Fibroblast of upper back skin (primary cell): ENCODE measurements around the gene HEG1.

Experiments
- DNase-seq: peaks from one replicate; pipeline ENCODE4 v3.0.0-alpha.2; 2013

The HEG1 gene, protein sequence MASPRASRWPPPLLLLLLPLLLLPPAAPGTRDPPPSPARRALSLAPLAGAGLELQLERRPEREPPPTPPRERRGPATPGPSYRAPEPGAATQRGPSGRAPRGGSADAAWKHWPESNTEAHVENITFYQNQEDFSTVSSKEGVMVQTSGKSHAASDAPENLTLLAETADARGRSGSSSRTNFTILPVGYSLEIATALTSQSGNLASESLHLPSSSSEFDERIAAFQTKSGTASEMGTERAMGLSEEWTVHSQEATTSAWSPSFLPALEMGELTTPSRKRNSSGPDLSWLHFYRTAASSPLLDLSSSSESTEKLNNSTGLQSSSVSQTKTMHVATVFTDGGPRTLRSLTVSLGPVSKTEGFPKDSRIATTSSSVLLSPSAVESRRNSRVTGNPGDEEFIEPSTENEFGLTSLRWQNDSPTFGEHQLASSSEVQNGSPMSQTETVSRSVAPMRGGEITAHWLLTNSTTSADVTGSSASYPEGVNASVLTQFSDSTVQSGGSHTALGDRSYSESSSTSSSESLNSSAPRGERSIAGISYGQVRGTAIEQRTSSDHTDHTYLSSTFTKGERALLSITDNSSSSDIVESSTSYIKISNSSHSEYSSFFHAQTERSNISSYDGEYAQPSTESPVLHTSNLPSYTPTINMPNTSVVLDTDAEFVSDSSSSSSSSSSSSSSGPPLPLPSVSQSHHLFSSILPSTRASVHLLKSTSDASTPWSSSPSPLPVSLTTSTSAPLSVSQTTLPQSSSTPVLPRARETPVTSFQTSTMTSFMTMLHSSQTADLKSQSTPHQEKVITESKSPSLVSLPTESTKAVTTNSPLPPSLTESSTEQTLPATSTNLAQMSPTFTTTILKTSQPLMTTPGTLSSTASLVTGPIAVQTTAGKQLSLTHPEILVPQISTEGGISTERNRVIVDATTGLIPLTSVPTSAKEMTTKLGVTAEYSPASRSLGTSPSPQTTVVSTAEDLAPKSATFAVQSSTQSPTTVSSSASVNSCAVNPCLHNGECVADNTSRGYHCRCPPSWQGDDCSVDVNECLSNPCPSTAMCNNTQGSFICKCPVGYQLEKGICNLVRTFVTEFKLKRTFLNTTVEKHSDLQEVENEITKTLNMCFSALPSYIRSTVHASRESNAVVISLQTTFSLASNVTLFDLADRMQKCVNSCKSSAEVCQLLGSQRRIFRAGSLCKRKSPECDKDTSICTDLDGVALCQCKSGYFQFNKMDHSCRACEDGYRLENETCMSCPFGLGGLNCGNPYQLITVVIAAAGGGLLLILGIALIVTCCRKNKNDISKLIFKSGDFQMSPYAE (N-terminal part only)

DNA sequence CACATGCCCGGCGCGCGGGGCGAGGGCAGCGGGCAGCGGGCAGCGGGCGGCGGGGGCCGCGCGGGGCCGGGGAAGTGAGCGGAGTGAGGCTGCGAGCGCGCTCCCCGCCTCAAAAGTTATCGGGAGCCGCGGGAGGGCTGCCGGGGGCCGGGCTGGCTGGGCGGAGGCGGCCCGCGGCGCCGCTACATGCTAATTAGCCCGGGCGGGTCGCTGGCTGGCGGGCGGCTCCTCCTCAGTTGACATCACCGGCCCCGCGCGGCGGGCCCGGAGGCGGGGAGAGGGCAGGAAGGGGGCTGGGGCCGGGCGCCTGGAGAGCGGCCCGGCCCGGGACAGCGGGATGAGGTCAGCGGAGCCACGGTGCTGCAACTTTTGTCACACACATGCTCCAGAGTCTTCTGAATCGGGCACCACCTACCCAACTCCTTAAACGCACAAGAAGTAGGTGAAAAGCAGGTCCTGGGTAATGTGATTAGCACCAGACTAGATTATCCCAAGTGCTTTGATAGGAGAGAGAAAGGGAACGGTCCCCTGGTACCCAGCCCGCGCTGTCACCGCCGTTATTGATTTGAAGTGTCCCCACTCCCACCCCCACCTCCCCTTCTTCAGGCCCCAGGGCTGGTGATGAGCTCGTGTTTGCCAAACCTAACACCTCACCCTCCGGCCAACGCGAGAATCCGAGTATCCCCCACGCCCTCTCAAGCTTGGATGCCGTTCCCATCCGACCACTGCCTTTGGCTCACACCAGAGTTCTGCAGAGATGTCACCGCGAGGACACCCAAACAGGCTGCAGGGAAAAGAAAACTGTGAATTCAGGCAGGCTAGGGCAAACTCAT is at the start of gene HEG1:
Gene HEG1, minus strand, starts transcription at position 85 of the 833 bp plus-strand sequence. CDS start 107 bp downstream, outside the sequence.
- DNase-seq: peak; percentile 81

DNA sequence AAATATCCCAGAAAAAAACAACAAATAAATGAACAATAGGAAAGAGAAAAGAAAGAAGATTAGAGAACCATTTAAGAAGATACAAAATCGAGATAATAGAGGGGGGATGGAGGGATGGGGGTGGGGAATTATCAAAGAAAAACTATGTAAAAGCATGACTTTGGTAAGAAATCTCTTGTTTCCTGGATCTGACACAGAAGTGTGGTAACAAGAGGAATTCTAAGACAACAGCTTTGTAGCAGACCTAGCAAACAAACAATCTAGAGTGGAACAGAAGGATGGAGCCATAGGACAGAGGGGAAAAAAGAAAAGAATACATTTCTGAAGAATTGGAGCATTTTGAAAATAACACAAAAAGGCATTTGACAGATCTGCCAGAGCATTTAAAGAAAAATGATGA is 49.3 kb upstream of the HEG1 start:
- no peak for DNase-seq

DNA sequence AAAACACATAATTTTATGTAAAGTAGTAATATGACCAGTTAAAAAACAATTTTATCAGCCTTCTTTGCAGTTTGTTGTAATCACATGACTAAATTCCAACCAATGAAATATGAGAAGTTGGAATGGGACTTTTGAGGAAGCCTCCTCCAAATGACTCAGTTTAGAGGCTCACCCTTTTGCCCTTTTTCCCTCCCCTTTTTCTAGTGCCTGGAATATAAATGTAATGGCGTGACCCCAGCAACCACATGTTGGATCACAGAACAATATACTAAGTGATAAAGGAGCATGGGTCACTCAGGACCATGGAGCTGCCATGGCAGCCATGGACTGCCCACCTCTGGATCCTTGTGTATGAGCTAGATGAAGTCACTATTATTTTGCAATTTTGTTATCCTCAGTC is 48.8 kb upstream of the HEG1 start:
- DNase-seq: no peak

- DNase-seq: no peak
These were observed 47.6 kb upstream of the HEG1 start for GRCh38 chr3:125103406-125103805.

GRCh38 chr3:125102470-125102869 is 46.7 kb upstream of the HEG1 start:
- no peak for DNase-seq

DNA sequence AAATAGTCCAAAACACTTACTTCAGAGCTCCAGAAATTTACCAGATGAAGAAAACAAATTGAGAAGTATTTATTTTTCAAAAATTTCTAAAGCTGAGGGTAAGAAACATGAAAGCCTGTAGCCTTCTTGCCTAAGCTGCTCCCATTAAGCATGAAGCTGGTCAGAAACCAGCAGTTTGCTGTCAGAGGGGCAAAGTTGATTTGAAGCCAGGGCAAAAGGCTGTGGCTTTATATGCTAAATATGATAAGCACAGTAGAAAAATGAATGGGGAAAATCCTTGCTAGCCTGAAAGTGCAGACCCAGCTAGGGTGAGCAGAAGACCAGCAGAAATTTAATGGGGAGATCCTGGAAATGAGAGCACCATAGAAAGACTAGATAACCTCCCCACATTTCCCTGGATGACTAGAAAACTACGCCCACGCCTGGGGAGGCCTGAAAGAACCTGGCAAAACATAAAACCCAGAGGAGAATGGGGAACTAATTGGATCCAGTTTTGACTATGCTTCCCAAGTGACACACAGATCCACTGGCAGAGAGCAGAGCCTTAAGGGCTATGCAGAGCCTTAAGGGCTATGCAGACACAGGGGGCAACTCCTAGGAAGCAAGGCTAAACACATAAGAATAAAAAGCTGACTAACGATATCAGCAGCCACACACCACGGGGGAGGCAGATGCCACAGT is 43.0 kb upstream of the HEG1 start:
- no peak for DNase-seq

DNA sequence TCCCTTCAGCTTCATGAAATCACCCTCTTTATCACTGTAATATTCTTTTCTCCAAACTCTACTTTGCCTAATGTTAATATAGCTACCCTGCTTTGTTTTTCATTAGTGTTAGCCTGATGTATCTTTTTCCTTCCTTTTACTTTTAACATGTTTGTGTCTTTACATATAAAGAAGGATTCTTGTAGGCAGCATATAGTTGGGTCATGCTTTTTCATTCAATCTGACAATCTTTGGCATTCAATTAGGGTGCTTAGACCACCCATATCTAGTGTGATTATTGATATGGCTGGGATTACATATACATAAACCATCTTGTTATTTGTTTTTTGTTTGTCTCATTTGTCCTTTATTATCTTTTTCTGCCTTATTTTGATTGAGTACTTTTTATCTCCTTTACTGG is 34.9 kb upstream of the HEG1 start:
- no peak for DNase-seq

DNA sequence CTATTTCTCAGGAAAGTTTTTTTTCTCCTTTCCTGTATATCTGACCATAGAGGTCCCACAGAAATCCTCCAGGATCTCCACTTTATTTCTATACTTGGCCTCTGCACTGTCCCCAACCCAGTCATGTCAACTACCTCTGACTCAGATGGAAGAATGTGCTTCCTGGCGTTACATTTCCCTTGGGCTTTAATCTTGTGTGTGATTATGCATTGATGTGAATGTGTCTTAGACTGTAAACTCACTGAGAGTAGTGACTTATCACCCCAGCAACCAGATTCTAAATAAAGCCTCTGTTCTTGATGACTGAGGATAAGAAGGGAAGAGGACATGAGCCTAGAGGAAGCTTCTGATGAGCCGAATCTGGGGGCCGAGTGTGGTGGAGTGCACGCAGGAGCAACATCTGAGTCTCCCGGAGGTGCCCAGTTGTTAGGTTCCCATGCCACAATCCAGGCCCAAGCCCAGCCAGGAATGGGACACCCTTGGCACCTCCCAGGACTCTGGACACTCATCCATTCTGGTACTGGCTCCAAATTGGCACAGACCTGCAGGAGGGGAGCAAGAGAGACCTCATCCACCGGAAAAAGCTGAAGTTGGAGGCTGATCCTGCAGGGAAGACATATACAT is 32.1 kb upstream of the HEG1 start:
- DNase-seq: peak; percentile 68

- no peak for DNase-seq
These were observed 29.4 kb upstream of the HEG1 start for GRCh38 chr3:125085166-125085565.

DNA sequence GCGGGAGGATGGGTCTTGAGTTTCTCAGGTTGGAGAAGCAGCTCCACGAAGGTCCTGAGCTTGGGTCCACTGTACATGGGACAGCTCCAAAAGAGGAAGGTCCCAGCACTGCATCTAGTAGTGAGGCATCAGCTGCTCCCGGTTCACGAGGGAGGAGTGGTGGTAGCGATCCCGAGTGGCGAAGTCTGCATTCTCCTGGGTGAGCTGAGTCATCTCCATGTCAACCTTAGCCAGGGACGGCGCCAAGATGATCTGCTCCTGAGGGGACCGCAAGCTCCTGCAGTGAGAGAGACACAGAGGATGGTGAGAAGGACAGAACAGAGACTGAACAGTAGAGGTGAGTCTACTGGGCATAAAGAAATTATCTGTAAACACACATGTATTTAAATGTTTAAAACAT is 28.0 kb upstream of the HEG1 start:
- peak; percentile 55 for DNase-seq

DNA sequence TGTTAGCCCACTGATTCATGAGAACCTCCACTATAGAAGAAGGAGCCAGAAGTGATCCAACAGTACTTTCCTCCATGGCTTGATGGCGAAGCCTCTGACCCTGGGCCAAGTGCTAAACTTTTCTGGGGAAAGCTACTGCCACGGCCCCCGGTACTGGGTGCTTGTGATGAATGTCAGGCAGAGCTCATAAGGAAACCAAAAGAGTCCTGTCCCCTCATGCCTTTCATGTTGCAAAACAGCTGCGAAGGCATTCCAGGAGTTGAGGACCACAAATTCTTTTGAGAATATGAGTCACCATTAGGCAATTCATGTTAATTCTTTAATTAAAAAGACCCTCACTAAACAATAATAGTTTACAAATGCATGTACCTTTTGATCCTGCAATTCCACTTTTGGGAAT is 26.5 kb upstream of the HEG1 start:
- peak; percentile 65 for DNase-seq

DNA sequence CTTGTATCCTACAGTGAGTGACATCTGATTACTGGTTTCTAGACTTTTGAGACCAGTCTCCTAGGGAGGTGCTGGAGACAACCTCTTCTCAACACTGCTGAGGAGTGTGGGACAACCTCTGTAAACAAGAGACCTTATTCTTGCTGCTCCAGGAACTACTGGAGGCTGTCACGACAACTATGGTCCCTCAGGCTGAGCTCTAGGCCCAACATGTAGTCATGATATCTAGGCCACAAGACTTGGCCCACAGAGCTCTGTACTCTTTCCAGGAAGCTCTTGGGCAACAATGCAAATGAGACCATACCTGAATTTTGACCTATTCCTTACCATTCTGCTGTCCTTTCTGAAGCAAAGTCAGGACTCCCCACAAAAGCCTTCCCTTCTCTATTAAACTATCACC is 24.3 kb upstream of the HEG1 start:
- DNase-seq: no peak

DNA sequence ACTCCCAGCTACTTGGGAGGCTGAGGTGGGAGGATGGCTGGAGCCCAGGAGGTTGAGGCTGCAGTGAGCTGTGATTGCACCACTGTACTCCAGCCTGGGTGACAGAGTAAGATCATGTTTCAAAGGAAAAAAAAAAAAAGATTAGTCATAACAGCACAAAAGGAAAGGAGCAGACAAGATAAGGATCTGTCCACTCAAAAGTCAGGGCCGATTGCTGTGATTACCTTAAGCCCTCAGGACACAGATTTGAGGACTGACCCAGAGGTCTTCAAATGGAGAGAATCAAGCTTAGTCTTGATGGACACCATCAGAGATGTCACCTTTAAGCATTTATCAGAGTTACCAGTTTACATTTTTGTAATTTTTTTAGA is 23.9 kb upstream of the HEG1 start:
- no peak for DNase-seq

GRCh38 chr3:125078951-125079674 is 23.3 kb upstream of the HEG1 start:
- DNase-seq: no peak

- DNase-seq: no peak
These were observed 22.1 kb upstream of the HEG1 start for GRCh38 chr3:125077864-125078263.

DNA sequence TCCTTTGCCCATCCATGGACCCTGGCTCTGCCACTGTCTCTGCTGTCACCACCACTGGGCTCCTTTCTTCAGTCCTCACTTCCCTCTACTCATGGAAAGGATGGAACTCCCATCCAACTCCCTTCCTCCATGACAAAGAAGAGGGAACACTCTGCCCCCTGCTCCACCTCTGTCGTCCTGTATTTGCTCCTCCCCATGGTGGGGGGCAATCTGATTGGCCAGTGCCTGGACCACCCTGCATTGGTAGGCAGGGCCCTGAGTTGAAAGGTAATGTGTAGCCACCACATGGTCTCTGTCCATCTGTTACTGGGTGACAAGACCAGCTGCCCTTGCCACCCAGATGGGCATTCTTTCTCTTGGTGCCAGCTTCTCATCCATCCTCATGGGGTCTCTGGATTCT is 20.7 kb upstream of the HEG1 start:
- no peak for DNase-seq

DNA sequence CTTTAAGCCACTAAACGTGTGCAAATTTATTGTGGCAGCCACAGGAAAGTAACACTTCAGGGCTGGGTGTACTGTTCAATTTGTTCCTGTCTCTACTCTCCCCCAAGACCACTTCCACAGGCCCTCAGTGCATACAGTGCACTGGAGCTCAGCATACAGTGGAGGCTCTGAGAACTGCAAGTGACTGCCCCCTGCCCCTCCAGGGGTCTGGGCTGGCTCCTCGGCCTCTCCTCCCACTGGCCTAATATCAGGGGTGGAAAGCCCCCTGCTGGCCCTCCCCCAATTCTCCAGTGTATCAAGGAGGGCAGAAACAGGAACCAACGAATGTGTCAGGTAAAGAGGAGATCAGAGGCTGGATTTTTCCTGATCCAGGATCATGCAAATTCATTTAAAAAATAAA is 19.9 kb upstream of the HEG1 start:
- no peak for DNase-seq

DNA sequence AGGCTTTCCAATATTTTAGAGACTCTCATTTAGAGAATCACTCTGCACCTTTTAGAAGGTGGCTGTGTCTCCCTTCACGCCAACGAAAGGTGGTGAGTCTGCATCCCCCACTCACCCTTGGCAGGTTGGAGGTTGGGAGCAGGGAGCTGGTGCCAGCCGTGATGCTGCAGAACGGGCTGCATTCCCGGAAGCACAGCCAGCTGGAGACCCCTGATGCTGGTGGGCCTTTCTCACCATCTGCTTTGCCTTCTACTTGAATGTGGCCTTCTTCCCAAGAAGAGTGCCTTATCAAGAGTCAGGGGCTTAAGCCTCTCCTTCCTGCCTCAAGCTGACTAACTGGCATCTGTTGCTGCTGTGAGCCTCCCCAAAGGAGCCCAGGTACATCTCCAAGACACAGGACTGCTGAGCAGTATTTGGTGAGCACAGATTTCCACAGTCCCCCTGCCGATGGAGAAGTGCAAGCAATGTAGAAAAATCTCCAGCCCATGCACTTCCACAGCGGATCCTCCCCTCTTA is 17.7 kb upstream of the HEG1 start:
- DNase-seq: no peak

DNA sequence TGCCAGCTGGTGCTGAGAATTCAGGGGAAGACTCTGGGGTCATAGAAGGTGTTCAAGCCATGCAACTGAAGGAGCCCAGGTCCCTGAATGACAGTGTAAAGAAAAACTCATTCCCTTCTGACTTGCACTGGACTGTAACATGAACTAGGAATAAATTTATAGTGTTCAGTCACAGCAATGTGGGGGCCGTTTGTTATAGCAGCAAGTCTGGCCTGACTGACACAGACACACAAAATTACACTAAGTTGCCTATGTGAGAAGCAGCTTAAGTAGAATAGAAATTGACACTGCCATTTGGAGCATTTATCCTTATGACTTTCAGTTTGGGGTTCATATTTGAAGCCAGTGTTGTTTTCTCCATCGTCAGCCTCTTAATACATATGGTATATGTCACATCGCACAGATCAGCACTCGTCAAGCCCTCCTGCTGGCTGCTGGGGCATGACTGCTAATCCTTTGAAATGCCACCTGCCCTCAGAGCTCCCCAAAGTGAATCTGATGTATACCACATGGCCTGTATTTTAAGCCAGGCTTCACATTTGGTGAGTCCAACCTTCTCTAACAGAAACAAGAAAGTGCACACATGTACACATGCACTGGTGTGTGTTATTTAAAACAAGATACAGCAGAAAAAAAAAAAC is 17.1 kb upstream of the HEG1 start:
- no peak for DNase-seq

GRCh38 chr3:125072301-125072700 is 16.5 kb upstream of the HEG1 start:
- DNase-seq: peak; percentile 75
